H1 (cell line): Measurements from ENCODE around the gene LINGO4. TPM values are rescaled to one million over a fixed set of nuclear protein-coding genes. Genes with fewer than 3 reads are reported as not detected.

Source experiments
- CTCF ChIA-PET: fragments of 300-600 bp; sonication (Branson Sonifier 250); formaldehyde crosslinking; loops from one replicate; lab custom pipeline; 2021; ENCODE audit not compliant: partially characterized antibody; lab: Charles Lee
- POLR2A ChIA-PET: fragments of 300-600 bp; sonication (Branson Sonifier 250); formaldehyde crosslinking; loops from one replicate; lab custom pipeline; 2021; ENCODE audit warnings: inconsistent platforms; ENCODE audit not compliant: partially characterized antibody; lab: Charles Lee
- DNase-seq, 2 experiments: peaks; one replicate each; pipeline versions ENCODE4 v3.0.0 to v3.0.0-alpha.2; 2010 to 2022; ENCODE audit warnings: low spot score in 2 of 2, low read depth in 1 of 2, mixed read lengths in 1 of 2
- FAIRE-seq: peaks from 2 replicates; lab custom pipeline; 2011; peaks lifted over from hg19 to GRCh38; lab: Jason Lieb, UNC
- H2AFZ ChIP-seq: 2 replicates; pipeline ENCODE4 v1.8.1; 2012; ENCODE audit warnings: low read length, inconsistent platforms
- H2AK5ac ChIP-seq: 2 replicates; pipeline ENCODE4 v1.6.1; 2013; ENCODE audit warnings: low read depth, low read length
- H2BK120ac ChIP-seq: replicated peaks from 2 replicates; pipeline ENCODE3; 2013; ENCODE audit warnings: low read depth, low read length, inconsistent platforms
- H2BK12ac ChIP-seq: 2 replicates; pipeline ENCODE4 v1.6.1; 2013; ENCODE audit warnings: low read depth, low read length
- H2BK15ac ChIP-seq: 2 replicates; pipeline ENCODE4 v1.6.1; 2013; ENCODE audit warnings: low read length
- H2BK20ac ChIP-seq: 2 replicates; pipeline ENCODE4 v1.6.1; 2013; ENCODE audit warnings: low read length
- H2BK5ac ChIP-seq: 2 replicates; pipeline ENCODE4 v1.6.1; 2013; ENCODE audit warnings: low read depth, low read length
- H3K14ac ChIP-seq: 2 replicates; pipeline ENCODE4 v1.6.1; 2013; ENCODE audit warnings: inconsistent platforms; ENCODE audit not compliant: insufficient read length
- H3K18ac ChIP-seq: 2 replicates; pipeline ENCODE4 v1.6.1; 2013; ENCODE audit warnings: low read length; ENCODE audit errors: extremely low read depth
- H3K23ac ChIP-seq: 2 replicates; pipeline ENCODE4 v1.6.1; 2013; ENCODE audit warnings: inconsistent platforms; ENCODE audit not compliant: insufficient read length
- H3K23me2 ChIP-seq: 2 replicates; pipeline ENCODE4 v1.6.1; 2013; ENCODE audit warnings: low read depth, low read length
- H3K27ac ChIP-seq: 2 replicates; pipeline ENCODE4 v1.6.1; 2011; ENCODE audit warnings: low read depth, low read length, inconsistent platforms
- H3K27me3 ChIP-seq, 4 experiments: replicated peaks in 1 of 4; 1 replicate in 1 of 4; 2 replicates in 3 of 4; pipeline versions ENCODE4 v1.6.1 to v1.8.1; 2011 to 2013; ENCODE audit warnings: low read length in 3 of 4, mild to moderate bottlenecking in 3 of 4, inconsistent platforms in 2 of 4, mixed read lengths in 2 of 4, moderate library complexity in 1 of 4; ENCODE audit not compliant: control insufficient read depth in 3 of 4, insufficient read depth in 3 of 4; ENCODE audit errors: extremely low read depth in 1 of 4
- H3K36me3 ChIP-seq, 4 experiments: 2 replicates each; pipeline versions ENCODE4 v1.6.1 to v1.8.1; 2011 to 2013; ENCODE audit warnings: mild to moderate bottlenecking in 4 of 4, low read length in 3 of 4, moderate library complexity in 2 of 4, control low read depth in 1 of 4, inconsistent platforms in 1 of 4; ENCODE audit not compliant: insufficient read depth in 4 of 4, control insufficient read depth in 2 of 4
- H3K4ac ChIP-seq: replicated peaks from 2 replicates; pipeline ENCODE3; 2013; ENCODE audit warnings: low read length, low read depth, mixed read lengths, inconsistent platforms; ENCODE audit not compliant: insufficient read length
- H3K4me1 ChIP-seq, 4 experiments: replicated peaks in 1 of 4; 1 replicate in 1 of 4; 2 replicates in 3 of 4; pipeline versions ENCODE4 v1.6.1 to v1.8.1; 2011 to 2013; ENCODE audit warnings: low read length in 3 of 4, inconsistent platforms in 2 of 4, mixed read lengths in 1 of 4; ENCODE audit not compliant: insufficient read depth in 4 of 4, control insufficient read depth in 3 of 4
- H3K4me2 ChIP-seq, 2 experiments: 2 replicates each; pipeline versions ENCODE4 v1.6.1 to v1.8.1; 2011 to 2013; ENCODE audit warnings: low read depth in 2 of 2, low read length in 2 of 2, control low read depth in 1 of 2, inconsistent platforms in 1 of 2, mild to moderate bottlenecking in 1 of 2; ENCODE audit not compliant: insufficient read depth in 1 of 2
- H3K4me3 ChIP-seq, 4 experiments: fragments of 200-600, 300-600 bp in 1 of 4; sonication (generic), shearing (Covaris generic), sonication (Bioruptor Twin) in 1 of 4; 2 replicates each; pipeline versions ENCODE4 v1.5.1 to v1.8.1; 2011 to 2016; ENCODE audit warnings: low read length in 4 of 4, low read depth in 3 of 4, control low read depth in 2 of 4, inconsistent platforms in 2 of 4, mild to moderate bottlenecking in 2 of 4, mixed read lengths in 1 of 4, moderate library complexity in 1 of 4; ENCODE audit not compliant: insufficient read depth in 2 of 4; ENCODE audit errors: extremely low read depth in 1 of 4
- H3K56ac ChIP-seq: replicated peaks from 2 replicates; pipeline ENCODE3; 2013; ENCODE audit warnings: low read depth, mild to moderate bottlenecking, mixed read lengths, low read length, inconsistent platforms; ENCODE audit not compliant: insufficient read length
- H3K79me1 ChIP-seq: 2 replicates; pipeline ENCODE4 v1.6.1; 2013; ENCODE audit warnings: low read depth, low read length, control low read depth
- H3K79me2 ChIP-seq, 2 experiments: 2 replicates each; pipeline versions ENCODE4 v1.6.1 to v1.8.1; 2012 to 2013; ENCODE audit warnings: low read length in 2 of 2, mild to moderate bottlenecking in 2 of 2, inconsistent platforms in 1 of 2; ENCODE audit not compliant: insufficient read depth in 2 of 2, control insufficient read depth in 1 of 2
- H3K9ac ChIP-seq, 4 experiments: replicated peaks in 1 of 4; 1 replicate in 1 of 4; 2 replicates in 3 of 4; pipeline versions ENCODE4 v1.6.1 to v1.8.1; 2011 to 2013; ENCODE audit warnings: low read depth in 3 of 4, low read length in 3 of 4, control low read depth in 2 of 4, mild to moderate bottlenecking in 2 of 4, moderate library complexity in 2 of 4, inconsistent platforms in 1 of 4; ENCODE audit errors: extremely low read depth in 1 of 4
- H3K9me3 ChIP-seq, 2 experiments: 2 replicates each; pipeline versions ENCODE4 v1.6.1 to v1.8.1; 2012 to 2013; ENCODE audit warnings: mild to moderate bottlenecking in 2 of 2, moderate library complexity in 2 of 2, control low read depth in 1 of 2, inconsistent platforms in 1 of 2, low read depth in 1 of 2, low read length in 1 of 2, mixed read lengths in 1 of 2; ENCODE audit not compliant: insufficient read depth in 2 of 2
- H4K20me1 ChIP-seq, 2 experiments: replicated peaks in 1 of 2; 2 replicates each; pipeline versions ENCODE3 to v1.8.1; 2011 to 2013; ENCODE audit warnings: inconsistent platforms in 2 of 2, low read length in 2 of 2, mild to moderate bottlenecking in 1 of 2; ENCODE audit not compliant: insufficient read depth in 2 of 2, control insufficient read depth in 1 of 2
- H4K5ac ChIP-seq: 2 replicates; pipeline ENCODE4 v1.6.1; 2013; ENCODE audit warnings: low read length, low read depth, mixed read lengths, inconsistent platforms; ENCODE audit not compliant: insufficient read length
- H4K8ac ChIP-seq: 2 replicates; pipeline ENCODE4 v1.8.0; 2013; ENCODE audit warnings: mild to moderate bottlenecking, moderate library complexity, low read length, inconsistent platforms; ENCODE audit not compliant: insufficient read depth; ENCODE audit errors: extremely low read depth
- H4K91ac ChIP-seq: replicated peaks from 2 replicates; pipeline ENCODE3; 2013; ENCODE audit warnings: low read length, mixed read lengths, inconsistent platforms; ENCODE audit not compliant: insufficient read length
- BCL11A ChIP-seq, 2 experiments: IDR thresholded peaks; one replicate each; pipeline ENCODE4 v1.6.1; 2011; ENCODE audit warnings: low read depth in 2 of 2, low read length in 2 of 2, mild to moderate bottlenecking in 2 of 2
- CREB1 ChIP-seq: IDR thresholded peaks from 2 replicates; pipeline ENCODE4 v1.6.1; 2012; ENCODE audit warnings: inconsistent platforms
- CTBP2 ChIP-seq: IDR thresholded peaks from 2 replicates; pipeline ENCODE4 v1.7.0; 2011; ENCODE audit warnings: borderline replicate concordance, mild to moderate bottlenecking, moderate library complexity, mixed read lengths, low read length; ENCODE audit not compliant: insufficient read depth, insufficient read length
- GTF2F1 ChIP-seq: IDR thresholded peaks from 2 replicates; pipeline ENCODE4 v1.6.1; 2012; ENCODE audit warnings: low read depth, low read length, improper control_type of control experiment, borderline replicate concordance
- KDM4A ChIP-seq: IDR thresholded peaks from one replicate; pipeline ENCODE4 v1.7.1; 2012; ENCODE audit warnings: low read depth, mild to moderate bottlenecking, moderate library complexity, low read length, inconsistent platforms; ENCODE audit not compliant: severe bottlenecking
- MAFK ChIP-seq: IDR thresholded peaks from 2 replicates; pipeline ENCODE4 v1.6.1; 2012; ENCODE audit warnings: low read depth, mild to moderate bottlenecking, improper control_type of control experiment, low read length
- RBBP5 ChIP-seq: IDR thresholded peaks from 2 replicates; pipeline ENCODE4 v1.7.1; 2012; ENCODE audit warnings: low read depth, mild to moderate bottlenecking, inconsistent platforms, low read length, moderate library complexity, borderline replicate concordance
- SIRT6 ChIP-seq: IDR thresholded peaks from one replicate; pipeline ENCODE4 v1.7.1; 2012; ENCODE audit warnings: low read length, inconsistent platforms
- SUZ12 ChIP-seq: fragments of 200-600 bp; sonication (generic); IDR thresholded peaks from 2 replicates; pipeline ENCODE4 v1.6.1; 2012; ENCODE audit warnings: mild to moderate bottlenecking, inconsistent platforms, low read length, moderate library complexity, mixed read lengths
- WGBS, 2 experiments: shearing (Covaris generic) in 1 of 2; methylation state at CpG; one replicate each; pipeline versions ENCODE4 v1.1.6 to v1.1.7; 2013 to 2015; ENCODE audit warnings: low lambda C conversion rate in 2 of 2, mixed read lengths in 2 of 2, inconsistent platforms in 1 of 2, low coverage in 1 of 2, missing lambda C conversion rate in 1 of 2; ENCODE audit not compliant: insufficient replicate concordance in 2 of 2, insufficient coverage in 1 of 2, insufficient read length in 1 of 2; ENCODE audit errors: extremely low coverage in 1 of 2, missing lambda C conversion rate in 1 of 2; 5-methylcytosine and 5-hydroxymethylcytosine counted together
- polyA plus RNA-seq, 7 experiments: library from polyadenylated mRNA; depleted of rRNA in 3 of 7; stranded (reverse) in 5 of 7; unstranded in 2 of 7; fragments of >200 nt in 5 of 7; fragments of 200-250 nt in 2 of 7; gene quantifications; 1 replicate in 5 of 7; 2 replicates in 1 of 7; 4 replicates in 1 of 7; pipeline versions ENCODE4 v1.2.1 to v1.2.3, GENCODE V29; 2011 to 2013; ENCODE audit warnings: missing spikeins in 2 of 7, mixed read lengths in 2 of 7
- total RNA-seq: library from RNA; stranded (reverse); fragmentation: NEBNext Ultra II Directional; extraction: Animal tissue kit (Norgen Biotek cat#: 25700); gene quantifications from 2 replicates; pipeline ENCODE4 v1.2.1, GENCODE V29; 2021
- TF ChIP-seq, protein P1 (sequence below): IDR thresholded peaks from 2 replicates; pipeline ENCODE4 v1.6.1; 2012; ENCODE audit warnings: inconsistent platforms

The LINGO4 gene
- total and polyA plus RNA-seq, 2 of the 8 experiments (the other 6 are each of a cell fraction or from before 2014, with no cell fraction given), result 0.03 TPM; not detected in 1

GRCh38 chr1:151762941-151763921 lies 42.0 kb downstream of the LINGO4 start, which contains the start of gene MRPL9:
MRPL9 (minus strand) TSS chr1:151763496; CDS start chr1:151763479, 17 bp downstream.
- H3K79me2 ChIP-seq, result peaks cover 0 to 3% of the 10 kb centered on the region in 2 experiments; a peak in 1 of 4 replicates
- no peak within 1 kb of the TSS for H2BK120ac ChIP-seq
- CTCF ChIA-PET, result interaction anchor here (0.8 to 1.7 kb wide), 11 partner anchors 11 to 169 kb away, joined by 3 to 5 read pairs (median 3); partner anchors contain the start of gene TDRKH
- H3K23ac ChIP-seq, result no peak within 1 kb of the TSS
- WGBS, 2 experiments, result 3% methylated on average over 60 of the region's 68 CpGs; no CpG with 5 or more reads in 1 of the 2 experiments
- H2BK15ac ChIP-seq, result no peak within 1 kb of the TSS
- H2AFZ ChIP-seq, result peak within 1 kb of the TSS; percentile 98
- peak; percentile 36 to 91 for DNase-seq
- peak within 1 kb of the TSS; percentile 74 for H4K5ac ChIP-seq
- H3K56ac ChIP-seq, result peak within 1 kb of the TSS; percentile 39
- FAIRE-seq, result no peak
- H3K79me1 ChIP-seq, result no peaks in the 10 kb centered on the region
- peak within 1 kb of the TSS; percentile 75 to 97 for H3K4me2 ChIP-seq
- H2BK12ac ChIP-seq, result no peak within 1 kb of the TSS
- H3K9ac ChIP-seq, result peak within 1 kb of the TSS; percentile 83 to 94 (median 92)
- H3K4me3 ChIP-seq, result peak within 1 kb of the TSS; percentile 88 to 96 (median 92)
- H3K9me3 ChIP-seq, result no peaks in the 10 kb centered on the region
- no peak within 1 kb of the TSS for H2BK20ac ChIP-seq
- 0 out of 7 replicates have a peak, but pooled peaks cover 0 to 1% (median 0%) of the 10 kb centered on the region in 4 experiments for H3K4me1 ChIP-seq
- no peak within 1 kb of the TSS for H3K14ac ChIP-seq
- H3K36me3 ChIP-seq, result peaks cover 9 to 30% (median 23%) of the 10 kb centered on the region in 4 experiments; a peak in 7 of 8 replicates
- peak within 1 kb of the TSS; percentile 38; the same call in 1 of the 2 replicates for H2BK5ac ChIP-seq
- no peak within 1 kb of the TSS for H4K91ac ChIP-seq
- POLR2A ChIA-PET, result interaction anchor here (0.7 to 2.3 kb wide), 22 partner anchors 9 to 224 kb away, joined by 3 to 15 read pairs (median 4); partner anchors contain the start of genes C2CD4D, RIIAD1, SNX27 and TDRKH
- peaks cover 4% of the 10 kb centered on the region; the same call in 1 of the 2 replicates for H3K23me2 ChIP-seq
- H4K20me1 ChIP-seq, result no peaks in the 10 kb centered on the region
- H4K8ac ChIP-seq, result peak within 1 kb of the TSS; percentile 98
- H3K18ac ChIP-seq, result no peak within 1 kb of the TSS
- no peak within 1 kb of the TSS for H2AK5ac ChIP-seq
- no peaks in the 10 kb centered on the region for H3K27me3 ChIP-seq
- no peak within 1 kb of the TSS for H3K4ac ChIP-seq
- peak within 1 kb of the TSS; percentile 85 for H3K27ac ChIP-seq
- TF ChIP-seq, protein P1, sequence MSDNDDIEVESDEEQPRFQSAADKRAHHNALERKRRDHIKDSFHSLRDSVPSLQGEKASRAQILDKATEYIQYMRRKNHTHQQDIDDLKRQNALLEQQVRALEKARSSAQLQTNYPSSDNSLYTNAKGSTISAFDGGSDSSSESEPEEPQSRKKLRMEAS, result no peak; the same call in 1 of the 2 replicates
- TF ChIP-seq CTBP2, result no peak
- TF ChIP-seq KDM4A, result peak; percentile 89
- no peak for TF ChIP-seq MAFK
- no peak for TF ChIP-seq SUZ12
- TF ChIP-seq CREB1, result peak; percentile 67
- no peak for TF ChIP-seq GTF2F1
- peak; percentile 83; the same call in 1 of the 2 replicates for TF ChIP-seq RBBP5
- no peak for TF ChIP-seq BCL11A (IDR thresholded peaks at IDR 0.05; ENCODE audit: low read depth in 2 of 2, low read length in 2 of 2)
- no peak for TF ChIP-seq SIRT6
